IMR-90 (cell line): ENCODE data around the gene GSTK1.
"Not testable (repeated sequence)": the region's sequence is repeated elsewhere in the genome, so short reads cannot be mapped to it uniquely, and the experiment has no call there.

Experiments
- BHLHE40 ChIP-seq: fragments of 150-350 bp; IDR thresholded peaks from 2 replicates; pipeline ENCODE4 v1.6.1; 2016; ENCODE audit warnings: mild to moderate bottlenecking, low read depth, low read length
- CEBPB ChIP-seq: IDR thresholded peaks from 2 replicates; pipeline ENCODE4 v1.6.1; 2012; ENCODE audit warnings: low read depth, low read length, improper control_type of control experiment
- CHD1 ChIP-seq: IDR thresholded peaks from 2 replicates; pipeline ENCODE4 v1.6.1; 2012; ENCODE audit warnings: low read depth, low read length, improper control_type of control experiment
- MAFK ChIP-seq: IDR thresholded peaks from 2 replicates; pipeline ENCODE4 v1.6.1; 2012; ENCODE audit warnings: low read depth, low read length, improper control_type of control experiment
- MAZ ChIP-seq: IDR thresholded peaks from 2 replicates; pipeline ENCODE4 v1.6.1; 2012; ENCODE audit warnings: low read depth, mild to moderate bottlenecking, low read length, improper control_type of control experiment, moderate library complexity, borderline replicate concordance
- MXI1 ChIP-seq: IDR thresholded peaks from 2 replicates; pipeline ENCODE4 v1.6.1; 2012; ENCODE audit warnings: low read depth, mild to moderate bottlenecking, low read length, moderate library complexity, borderline replicate concordance
- POLR2A ChIP-seq: IDR thresholded peaks from 2 replicates; pipeline ENCODE4 v1.6.1; 2012; ENCODE audit warnings: mild to moderate bottlenecking, low read depth, low read length
- RAD21 ChIP-seq: IDR thresholded peaks from 2 replicates; pipeline ENCODE4 v1.6.1; 2012; ENCODE audit warnings: low read length, improper control_type of control experiment
- RCOR1 ChIP-seq: IDR thresholded peaks from 2 replicates; pipeline ENCODE4 v1.6.1; 2012; ENCODE audit warnings: mild to moderate bottlenecking, low read length, improper control_type of control experiment; ENCODE audit not compliant: insufficient replicate concordance
- RFX5 ChIP-seq: IDR thresholded peaks from 2 replicates; pipeline ENCODE4 v1.8.0; 2012; ENCODE audit warnings: low read depth, mild to moderate bottlenecking, low read length, moderate library complexity
- SMC3 ChIP-seq: fragments of 150-350 bp; IDR thresholded peaks from 2 replicates; pipeline ENCODE4 v1.6.1; 2016; ENCODE audit warnings: low read depth, mild to moderate bottlenecking, antibody characterized with exemption, low read length, moderate library complexity
- TF ChIP-seq, protein P1 (sequence below): conservative IDR thresholded peaks from 2 replicates; pipeline ENCODE4 v1.5.1; 2012; ENCODE audit warnings: mild to moderate bottlenecking, low read depth, low read length, improper control_type of control experiment
- TF ChIP-seq, protein P2 (sequence below): fragments of 150-350 bp; IDR thresholded peaks from 2 replicates; pipeline ENCODE4 v1.6.1; 2017; ENCODE audit warnings: mild to moderate bottlenecking, antibody characterized with exemption, low read length, low read depth
- TF ChIP-seq, protein P3 (sequence below): fragments of 150-350 bp; IDR thresholded peaks from 2 replicates; pipeline ENCODE4 v1.6.1; 2016; ENCODE audit warnings: low read depth, mild to moderate bottlenecking, low read length, moderate library complexity, borderline replicate concordance

DNA sequence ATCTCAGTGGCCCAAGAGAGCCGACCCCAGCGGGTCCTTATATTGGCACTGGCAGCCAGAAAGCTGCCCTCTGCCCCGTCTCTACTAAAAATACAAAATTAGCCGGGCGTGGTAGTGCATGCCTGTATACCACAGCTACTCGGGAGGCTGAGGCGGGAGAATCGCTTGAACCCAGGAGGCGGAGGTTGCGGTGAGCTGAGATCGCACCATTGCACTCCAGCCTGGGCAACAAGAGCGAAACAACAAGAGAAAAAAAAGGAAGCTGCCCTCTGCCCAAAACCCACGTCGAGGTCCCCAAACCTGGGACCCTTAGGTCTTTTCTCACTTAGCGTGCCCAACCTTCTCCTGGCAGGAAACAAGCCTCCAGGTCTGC is 941 bp downstream of the GSTK1 start:
- not testable (repeated sequence) for TF ChIP-seq RFX5, MXI1, CEBPB, POLR2A, SMC3, RCOR1, RAD21, MAFK, CHD1, MAZ, BHLHE40
- TF ChIP-seq, protein P1, sequence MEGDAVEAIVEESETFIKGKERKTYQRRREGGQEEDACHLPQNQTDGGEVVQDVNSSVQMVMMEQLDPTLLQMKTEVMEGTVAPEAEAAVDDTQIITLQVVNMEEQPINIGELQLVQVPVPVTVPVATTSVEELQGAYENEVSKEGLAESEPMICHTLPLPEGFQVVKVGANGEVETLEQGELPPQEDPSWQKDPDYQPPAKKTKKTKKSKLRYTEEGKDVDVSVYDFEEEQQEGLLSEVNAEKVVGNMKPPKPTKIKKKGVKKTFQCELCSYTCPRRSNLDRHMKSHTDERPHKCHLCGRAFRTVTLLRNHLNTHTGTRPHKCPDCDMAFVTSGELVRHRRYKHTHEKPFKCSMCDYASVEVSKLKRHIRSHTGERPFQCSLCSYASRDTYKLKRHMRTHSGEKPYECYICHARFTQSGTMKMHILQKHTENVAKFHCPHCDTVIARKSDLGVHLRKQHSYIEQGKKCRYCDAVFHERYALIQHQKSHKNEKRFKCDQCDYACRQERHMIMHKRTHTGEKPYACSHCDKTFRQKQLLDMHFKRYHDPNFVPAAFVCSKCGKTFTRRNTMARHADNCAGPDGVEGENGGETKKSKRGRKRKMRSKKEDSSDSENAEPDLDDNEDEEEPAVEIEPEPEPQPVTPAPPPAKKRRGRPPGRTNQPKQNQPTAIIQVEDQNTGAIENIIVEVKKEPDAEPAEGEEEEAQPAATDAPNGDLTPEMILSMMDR, result not testable (repeated sequence)
- TF ChIP-seq, protein P2, sequence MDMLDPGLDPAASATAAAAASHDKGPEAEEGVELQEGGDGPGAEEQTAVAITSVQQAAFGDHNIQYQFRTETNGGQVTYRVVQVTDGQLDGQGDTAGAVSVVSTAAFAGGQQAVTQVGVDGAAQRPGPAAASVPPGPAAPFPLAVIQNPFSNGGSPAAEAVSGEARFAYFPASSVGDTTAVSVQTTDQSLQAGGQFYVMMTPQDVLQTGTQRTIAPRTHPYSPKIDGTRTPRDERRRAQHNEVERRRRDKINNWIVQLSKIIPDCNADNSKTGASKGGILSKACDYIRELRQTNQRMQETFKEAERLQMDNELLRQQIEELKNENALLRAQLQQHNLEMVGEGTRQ, result not testable (repeated sequence)
- TF ChIP-seq, protein P3, sequence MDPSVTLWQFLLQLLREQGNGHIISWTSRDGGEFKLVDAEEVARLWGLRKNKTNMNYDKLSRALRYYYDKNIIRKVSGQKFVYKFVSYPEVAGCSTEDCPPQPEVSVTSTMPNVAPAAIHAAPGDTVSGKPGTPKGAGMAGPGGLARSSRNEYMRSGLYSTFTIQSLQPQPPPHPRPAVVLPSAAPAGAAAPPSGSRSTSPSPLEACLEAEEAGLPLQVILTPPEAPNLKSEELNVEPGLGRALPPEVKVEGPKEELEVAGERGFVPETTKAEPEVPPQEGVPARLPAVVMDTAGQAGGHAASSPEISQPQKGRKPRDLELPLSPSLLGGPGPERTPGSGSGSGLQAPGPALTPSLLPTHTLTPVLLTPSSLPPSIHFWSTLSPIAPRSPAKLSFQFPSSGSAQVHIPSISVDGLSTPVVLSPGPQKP, result not testable (repeated sequence)
